Fibroblast of lung (primary cell): Measurements from ENCODE around the gene MYO1H. TPM values are rescaled to one million over a fixed set of nuclear protein-coding genes. Genes with fewer than 3 reads are reported as not detected.

ENCODE experiments used
- DNase-seq, 2 donors: peaks; one replicate each; pipeline versions ENCODE4 v3.0.0 to v3.0.0-alpha.2; 2010; ENCODE audit warnings: low read depth in 2 of 2
- H2AFZ ChIP-seq: 2 replicates; pipeline ENCODE4 v1.5.1; 2012; ENCODE audit warnings: low read length, control low read depth, inconsistent platforms
- H3K27ac ChIP-seq: 2 replicates; pipeline ENCODE4 v1.5.1; 2011; ENCODE audit warnings: low read length, control low read depth; ENCODE audit not compliant: insufficient read depth
- H3K27me3 ChIP-seq: 2 replicates; pipeline ENCODE4 v1.5.1; 2011; ENCODE audit warnings: mild to moderate bottlenecking, low read length; ENCODE audit not compliant: control insufficient read depth, insufficient read depth
- H3K36me3 ChIP-seq: 2 replicates; pipeline ENCODE4 v1.5.1; 2011; ENCODE audit warnings: low read length; ENCODE audit not compliant: control insufficient read depth, insufficient read depth
- H3K4me1 ChIP-seq: 2 replicates; pipeline ENCODE4 v1.5.1; 2011; ENCODE audit warnings: low read length; ENCODE audit not compliant: control insufficient read depth, insufficient read depth; ENCODE audit errors: extremely low read depth
- H3K4me2 ChIP-seq: 2 replicates; pipeline ENCODE4 v1.5.1; 2011; ENCODE audit warnings: low read length, control low read depth; ENCODE audit not compliant: insufficient read depth; ENCODE audit errors: extremely low read depth
- H3K4me3 ChIP-seq, 4 experiments: fragments of 200-600 bp in 1 of 4; sonication (generic) in 1 of 4; replicated peaks in 1 of 4; 2 replicates each; pipeline ENCODE4 v1.5.1; 2011 to 2016; ENCODE audit warnings: low read length in 4 of 4, low read depth in 3 of 4, mild to moderate bottlenecking in 3 of 4, control low read depth in 2 of 4, inconsistent platforms in 1 of 4, mixed read lengths in 1 of 4; ENCODE audit not compliant: insufficient read depth in 1 of 4; ENCODE audit errors: control extremely low read depth in 1 of 4
- H3K79me2 ChIP-seq: 2 replicates; pipeline ENCODE4 v1.5.1; 2012; ENCODE audit warnings: mild to moderate bottlenecking, low read length, inconsistent platforms; ENCODE audit not compliant: control insufficient read depth, insufficient read depth
- H3K9ac ChIP-seq: 2 replicates; pipeline ENCODE4 v1.5.1; 2011; ENCODE audit warnings: mild to moderate bottlenecking, low read length, control low read depth; ENCODE audit not compliant: insufficient read depth
- H3K9me3 ChIP-seq: 2 replicates; pipeline ENCODE4 v1.5.1; 2012; ENCODE audit warnings: low read depth, low read length; ENCODE audit not compliant: control insufficient read depth, insufficient read depth
- H4K20me1 ChIP-seq: 2 replicates; pipeline ENCODE4 v1.5.1; 2011; ENCODE audit warnings: low read length; ENCODE audit not compliant: control insufficient read depth, insufficient read depth; ENCODE audit errors: extremely low read depth
- CTCF ChIP-seq, 2 donors: IDR thresholded peaks in 1 of 2; conservative IDR thresholded peaks in 1 of 2; 1 replicate in 1 of 2; 2 replicates in 1 of 2; pipeline ENCODE4 v1.5.1; 2011 to 2012; ENCODE audit warnings: low read length in 2 of 2, control low read depth in 1 of 2, inconsistent platforms in 1 of 2, low read depth in 1 of 2, mild to moderate bottlenecking in 1 of 2
- EZH2 ChIP-seq: IDR thresholded peaks from 2 replicates; pipeline ENCODE4 v1.5.1; 2012; ENCODE audit warnings: low read length, control low read depth, mild to moderate bottlenecking; ENCODE audit errors: missing control alignments
- polyA plus RNA-seq, 2 donors: library from polyadenylated mRNA; depleted of rRNA in 1 of 2; stranded (reverse) in 1 of 2; unstranded in 1 of 2; fragments of >200 nt; gene quantifications; 2 replicates each; pipeline ENCODE4 v1.2.1, GENCODE V29; 2011 to 2012; ENCODE audit warnings: missing spikeins in 1 of 2
- total RNA-seq: library from RNA; depleted of rRNA; stranded (reverse); fragments of >200 nt; gene quantifications from 2 replicates; pipeline ENCODE4 v1.2.1, GENCODE V29; 2014

The MYO1H gene
- total and polyA plus RNA-seq, 2 donors (not counting 1 experiment from before 2014, with no cell fraction given) = 0.07 TPM; not detected in 1

DNA sequence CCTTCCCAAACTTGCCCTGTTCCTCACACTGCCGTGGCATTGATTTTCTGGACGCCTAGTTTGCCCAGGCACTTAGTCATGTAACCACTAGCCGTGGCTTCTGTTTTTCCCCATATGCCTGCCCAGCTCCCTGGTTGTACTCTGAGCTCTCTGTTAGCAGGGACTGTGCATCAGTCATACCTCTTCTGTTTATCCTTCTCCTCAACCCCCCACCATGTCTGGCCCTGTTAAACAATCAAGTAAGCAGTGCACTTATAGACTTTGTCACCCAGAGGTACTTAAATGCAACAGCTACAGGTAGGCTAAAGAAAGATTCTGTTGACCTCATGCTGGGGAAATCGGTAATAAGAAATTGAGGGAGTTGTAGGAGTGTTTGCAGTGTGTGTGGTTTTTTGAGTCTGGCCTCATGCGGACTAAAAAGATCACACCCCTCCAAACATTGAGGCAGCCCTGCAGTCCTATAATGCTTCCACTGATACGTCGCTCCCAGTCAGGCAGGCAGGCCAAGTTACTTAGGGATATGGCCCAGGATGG is 146.7 kb downstream of the MYO1H start:
- TF ChIP-seq EZH2 (no peak), CTCF (conservative IDR thresholded peaks at IDR 0.05 in 1 of 2, IDR thresholded peaks at IDR 0.05 in 1 of 2; ENCODE audit: low read depth in 1 of 2, low read length in 2 of 2) (no peak)
- Histone ChIP-seq H3K9ac (no peak overlapping the region), H3K79me2 (no peaks in the 10 kb centered on the region), H3K4me1 (no peaks in the 10 kb centered on the region), H3K9me3 (no peaks in the 10 kb centered on the region), H3K27me3 (no peaks in the 10 kb centered on the region), H4K20me1 (no peaks in the 10 kb centered on the region), H3K4me3 (no peak overlapping the region), H2AFZ (no peak overlapping the region), H3K36me3 (peaks cover 15% of the 10 kb centered on the region), H3K4me2 (no peak overlapping the region), H3K27ac (no peak overlapping the region)
- DNase-seq = peak in 1 of 2 donors; percentile 20

DNA sequence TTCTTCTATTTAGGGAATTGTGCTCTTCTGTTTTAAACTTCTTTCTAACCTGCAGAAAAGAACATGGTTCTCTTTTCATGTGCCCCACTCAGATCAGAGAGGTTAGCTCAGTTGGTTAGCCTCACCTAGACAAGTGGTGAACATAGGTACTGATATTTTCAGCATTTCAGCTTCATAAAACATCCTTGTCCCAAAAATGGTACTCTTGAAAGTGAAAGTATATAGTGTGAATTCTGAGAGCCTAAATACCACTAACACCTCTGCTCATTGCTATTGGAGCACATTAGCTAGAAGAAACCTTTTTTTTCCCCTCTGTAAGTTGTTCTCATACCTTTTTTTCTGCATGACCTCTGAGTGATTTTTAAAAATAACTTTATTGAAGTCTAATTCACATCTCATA is 147.3 kb downstream of the MYO1H start:
- no peak for TF ChIP-seq CTCF (conservative IDR thresholded peaks at IDR 0.05 in 1 of 2, IDR thresholded peaks at IDR 0.05 in 1 of 2; ENCODE audit: low read depth in 1 of 2, low read length in 2 of 2)
- TF ChIP-seq EZH2 = no peak
- H3K4me2 ChIP-seq = no peak overlapping the region
- no peaks in the 10 kb centered on the region for H4K20me1 ChIP-seq
- no peak overlapping the region for H3K4me3 ChIP-seq
- H3K36me3 ChIP-seq = peaks cover 16% of the 10 kb centered on the region
- H3K9me3 ChIP-seq = no peaks in the 10 kb centered on the region
- no peak for DNase-seq
- H3K27me3 ChIP-seq = no peaks in the 10 kb centered on the region
- no peaks in the 10 kb centered on the region for H3K79me2 ChIP-seq
- no peak overlapping the region for H3K9ac ChIP-seq
- H3K27ac ChIP-seq = no peak overlapping the region
- no peaks in the 10 kb centered on the region for H3K4me1 ChIP-seq
- no peak overlapping the region for H2AFZ ChIP-seq

GRCh38 chr12:109496306-109496705 is 148.6 kb downstream of the MYO1H start:
- Histone ChIP-seq H4K20me1 (no peaks in the 10 kb centered on the region), H3K4me2 (no peak overlapping the region), H3K4me1 (no peaks in the 10 kb centered on the region), H3K27ac (no peak overlapping the region), H3K4me3 (no peak overlapping the region), H3K9ac (no peak overlapping the region), H3K36me3 (peaks cover 14% of the 10 kb centered on the region), H3K27me3 (no peaks in the 10 kb centered on the region), H2AFZ (no peak overlapping the region), H3K79me2 (no peaks in the 10 kb centered on the region), H3K9me3 (no peaks in the 10 kb centered on the region)
- TF ChIP-seq EZH2 (no peak), CTCF (conservative IDR thresholded peaks at IDR 0.05 in 1 of 2, IDR thresholded peaks at IDR 0.05 in 1 of 2; ENCODE audit: low read depth in 1 of 2, low read length in 2 of 2) (no peak)
- no peak for DNase-seq
